ENCODE data around the gene CNN2.

DNA sequence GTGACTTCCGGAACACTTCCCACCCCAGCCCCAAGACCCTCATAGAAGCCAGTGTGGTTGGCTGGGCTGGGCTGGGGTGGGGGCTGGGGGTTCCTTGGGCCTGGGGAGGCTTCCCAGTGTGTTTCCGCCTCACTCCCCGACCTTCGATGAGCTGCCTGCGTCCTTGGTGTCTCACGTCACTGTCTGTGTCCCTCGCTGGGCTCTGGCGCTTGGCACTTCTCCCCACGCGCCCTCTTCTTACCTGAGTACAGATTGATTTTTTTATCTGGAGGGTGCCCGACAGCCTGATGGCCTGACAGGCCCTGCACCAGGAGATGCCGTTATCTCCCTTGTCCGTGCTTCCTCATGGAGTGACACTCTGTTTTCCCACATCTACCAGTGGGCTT lies 33.7 kb upstream of the CNN2 start:
- TF ChIP-seq GATA3 (IDR thresholded peaks at IDR 0.05; ENCODE audit: low read depth, low read length) (no peak), GATA2 (IDR thresholded peaks at IDR 0.05; ENCODE audit: low read depth, low read length) (no peak)
